Sigmoid colon (tissue), 7 donors: ENCODE data around the gene MAP1LC3B. TPM values are rescaled to one million over a fixed set of nuclear protein-coding genes. Genes with fewer than 3 reads are reported as not detected.

ENCODE experiments used
- DNase-seq: peaks from one replicate; pipeline ENCODE4 v3.0.0-alpha.2; 2019
- H3K27ac ChIP-seq, 4 donors: fragments of 200-600 bp; sonication (generic); one replicate each; pipeline ENCODE4 v1.5.1; 2016 to 2019; ENCODE audit warnings: mild to moderate bottlenecking in 1 of 4
- H3K27me3 ChIP-seq, 3 donors: fragments of 200-600 bp; sonication (generic); one replicate each; pipeline ENCODE4 v1.5.1; 2019; ENCODE audit warnings: mild to moderate bottlenecking in 1 of 3
- H3K36me3 ChIP-seq, 4 donors: fragments of 200-600 bp; sonication (generic); one replicate each; pipeline ENCODE4 v1.5.1; 2016 to 2019
- H3K4me1 ChIP-seq, 4 donors: fragments of 200-600 bp; sonication (generic); one replicate each; pipeline ENCODE4 v1.5.1; 2017 to 2019
- H3K4me3 ChIP-seq, 4 donors: fragments of 200-600 bp; sonication (generic); one replicate each; pipeline ENCODE4 v1.5.1; 2017 to 2019; ENCODE audit warnings: mild to moderate bottlenecking in 2 of 4, moderate library complexity in 1 of 4
- H3K9me3 ChIP-seq, 4 donors: fragments of 200-600 bp in 3 of 4; sonication (generic) in 3 of 4; one replicate each; pipeline versions ENCODE4 v1.5.1 to v1.6.1; 2013 to 2019
- CTCF ChIP-seq, 4 experiments: fragments of 450-650 bp in 3 of 4; fragments of 200-600 bp in 1 of 4; IDR thresholded peaks; one replicate each; pipeline ENCODE4 v1.5.1; 2016 to 2019; ENCODE audit warnings: antibody characterized with exemption in 4 of 4, mild to moderate bottlenecking in 3 of 4, moderate library complexity in 2 of 4
- EP300 ChIP-seq, 4 donors: sonication (generic); formaldehyde crosslinking; IDR thresholded peaks; one replicate each; pipeline ENCODE4 v1.6.1; 2017; ENCODE audit warnings: antibody characterized with exemption in 4 of 4
- POLR2A ChIP-seq, 2 donors: fragments of 450-650 bp; IDR thresholded peaks; one replicate each; pipeline ENCODE4 v1.6.1; 2016; ENCODE audit warnings: antibody characterized with exemption in 2 of 2, mild to moderate bottlenecking in 2 of 2, moderate library complexity in 2 of 2
- POLR2AphosphoS5 ChIP-seq, 4 donors: sonication (generic); formaldehyde crosslinking; IDR thresholded peaks; one replicate each; pipeline ENCODE4 v1.6.1; 2017; ENCODE audit warnings: antibody characterized with exemption in 4 of 4
- WGBS, 2 donors: extraction: QIAGEN DNeasy Blood & Tissue Kit; methylation state at CpG; one replicate each; pipeline ENCODE4 v1.1.7; 2013; 5-methylcytosine and 5-hydroxymethylcytosine counted together
- intact Hi-C: fragments of 100-400 bp; cut with DNase I; formaldehyde crosslinking; loops from one replicate; pipeline ENCODE4 v1.15.1; 2023
- polyA plus RNA-seq, 3 donors: library from polyadenylated mRNA; stranded (reverse); fragments of 200-250 nt; gene quantifications; one replicate each; pipeline ENCODE4 v1.2.3, GENCODE V29; 2013
- total RNA-seq, 4 donors: library from RNA; depleted of rRNA; stranded (reverse); fragments of >200 nt; gene quantifications; one replicate each; pipeline ENCODE4 v1.1.0, GENCODE V29; 2016
- donor health status: healthy with polysubstance abuse.
- donor health status: Bipolar disorder and iron deficiency.
- donor health status: healthy.

The MAP1LC3B gene
- total and polyA plus RNA-seq, 7 donors: 48.0 to 137 (median 62.4) TPM

- Histone ChIP-seq H3K27ac (peak overlapping the region; percentile 58 to 82 (median 76)), H3K9me3 (no peaks in the 10 kb centered on the region), H3K4me1 (peaks cover 0 to 18% (median 14%) of the 10 kb centered on the region in 4 donors), H3K4me3 (no peak overlapping the region), H3K36me3 (peaks cover 0 to 15% (median 7%) of the 10 kb centered on the region in 4 donors), H3K27me3 (no peaks in the 10 kb centered on the region)
- TF ChIP-seq POLR2AphosphoS5 (IDR thresholded peaks at IDR 0.05) (peak in 1 of 4 donors; percentile 25), CTCF (IDR thresholded peaks at IDR 0.05) (no peak)
- no peak for DNase-seq
- 83 to 86% methylated on average over 6 of the region's 6 CpGs for WGBS, 2 donors
- intact Hi-C loops: loop anchor here (5.0 kb wide), 1 partner anchor 45 kb away; the partner anchor contains the start of gene ZCCHC14
Measured at GRCh38 chr16:87447323-87447722, 55.2 kb downstream of the MAP1LC3B start.

GRCh38 chr16:87448866-87449265 is 56.7 kb downstream of the MAP1LC3B start:
- no peaks in the 10 kb centered on the region for H3K27me3 ChIP-seq
- H3K27ac ChIP-seq: no peak overlapping the region
- peaks cover 0 to 24% (median 7%) of the 10 kb centered on the region in 4 donors for H3K36me3 ChIP-seq
- DNase-seq: no peak
- intact Hi-C loops: loop anchor here (5.0 kb wide), 1 partner anchor 43 kb away; the partner anchor contains the start of gene ZCCHC14
- no peaks in the 10 kb centered on the region for H3K9me3 ChIP-seq
- H3K4me1 ChIP-seq: peaks cover 0 to 18% (median 14%) of the 10 kb centered on the region in 4 donors
- WGBS, 2 donors: 95 to 98% methylated on average over 12 of the region's 12 CpGs
- H3K4me3 ChIP-seq: no peak overlapping the region
- TF ChIP-seq CTCF (IDR thresholded peaks at IDR 0.05): no peak
- no peak for TF ChIP-seq POLR2AphosphoS5 (IDR thresholded peaks at IDR 0.05)
- no peak for TF ChIP-seq POLR2A (IDR thresholded peaks at IDR 0.05)
- no peak for TF ChIP-seq EP300 (IDR thresholded peaks at IDR 0.05)

- TF ChIP-seq EP300 (IDR thresholded peaks at IDR 0.05): no peak
- no peak for TF ChIP-seq POLR2AphosphoS5 (IDR thresholded peaks at IDR 0.05)
- TF ChIP-seq CTCF (IDR thresholded peaks at IDR 0.05): no peak
- no peak for TF ChIP-seq POLR2A (IDR thresholded peaks at IDR 0.05)
- DNase-seq: peak; percentile 22
- Histone ChIP-seq H3K27ac (no peak overlapping the region), H3K9me3 (no peaks in the 10 kb centered on the region), H3K27me3 (no peaks in the 10 kb centered on the region), H3K4me1 (peaks cover 0 to 17% (median 13%) of the 10 kb centered on the region in 4 donors), H3K4me3 (no peak overlapping the region), H3K36me3 (peaks cover 0 to 32% (median 8%) of the 10 kb centered on the region in 4 donors)
- intact Hi-C loops: no loop called here
- 93 to 96% methylated on average over 18 of the region's 18 CpGs for WGBS, 2 donors
Measured at GRCh38 chr16:87451563-87452210, 59.6 kb downstream of the MAP1LC3B start.

GRCh38 chr16:87453326-87453725 is 61.2 kb downstream of the MAP1LC3B start:
- Histone ChIP-seq H3K27ac (no peak overlapping the region), H3K9me3 (no peaks in the 10 kb centered on the region), H3K4me3 (no peak overlapping the region), H3K4me1 (peaks cover 0 to 17% (median 10%) of the 10 kb centered on the region in 4 donors), H3K36me3 (peaks cover 0 to 36% (median 9%) of the 10 kb centered on the region in 4 donors), H3K27me3 (no peaks in the 10 kb centered on the region)
- intact Hi-C loops: no loop called here
- no peak for TF ChIP-seq POLR2A (IDR thresholded peaks at IDR 0.05)
- TF ChIP-seq CTCF (IDR thresholded peaks at IDR 0.05): no peak
- TF ChIP-seq EP300 (IDR thresholded peaks at IDR 0.05): no peak
- TF ChIP-seq POLR2AphosphoS5 (IDR thresholded peaks at IDR 0.05): no peak
- DNase-seq: no peak
- 92% methylated on average over 14 of the region's 14 CpGs for WGBS, 2 donors

Other genes starting within 250 kb of the MAP1LC3B start
- gene C16orf95, start 74.9 kb upstream of the MAP1LC3B start, total RNA-seq: 1 to 10 TPM in 2 of 4 donors, under 1 TPM in 1, not detected in 1; 0.36 to 1.9 (median 1.2) TPM
- 1 to 10 TPM; 2.5 to 6.6 (median 4.3) TPM for gene C16orf95, start 74.9 kb upstream of the MAP1LC3B start, polyA plus RNA-seq
- gene FBXO31, start 8.6 kb upstream of the MAP1LC3B start, total RNA-seq: 100 to 1,000 TPM in 2 of 4 donors, 10 to 100 TPM in 2; 86.7 to 120 (median 98.4) TPM
- gene FBXO31, start 8.6 kb upstream of the MAP1LC3B start, polyA plus RNA-seq: 10 to 100 TPM; 15.0 to 40.0 (median 16.2) TPM
- gene ZCCHC14, start 100.7 kb downstream of the MAP1LC3B start, total RNA-seq: 10 to 100 TPM; 11.4 to 23.8 (median 15.2) TPM
- 10 to 100 TPM in 1 of 3 donors, 1 to 10 TPM in 2; 6.0 to 11.8 (median 7.2) TPM for gene ZCCHC14, start 100.7 kb downstream of the MAP1LC3B start, polyA plus RNA-seq
- gene JPH3, start 210.2 kb downstream of the MAP1LC3B start, total RNA-seq: 1 to 10 TPM in 2 of 4 donors, under 1 TPM in 2; 0.16 to 1.4 (median 0.81) TPM
- under 1 TPM in 2 of 3 donors, not detected in 1; under 0.01 to 0.90 TPM for gene JPH3, start 210.2 kb downstream of the MAP1LC3B start, polyA plus RNA-seq